Measurements from ENCODE around the gene FAM124A. TPM values are rescaled to one million over a fixed set of nuclear protein-coding genes. Genes with fewer than 3 reads are reported as not detected.
A peak's percentile ranks its signal among the peaks of the same experiment; 100 is the strongest.

The FAM124A gene
- 0.59 and 0.64 TPM in 2 replicates for total RNA-seq

- intact Hi-C loops (cut with micrococcal nuclease), result loop anchor here (5.0 kb wide), 1 partner anchor 580 kb away; the partner anchor contains the start of gene DHRS12
- Mint-ChIP-seq H3K4me3 (ENCODE audit: low read depth) (peak within 1 kb of the TSS; percentile 66), H3K9me3 (no peaks in the 10 kb centered on the region), H3K27me3 (ENCODE audit: low read depth) (peaks cover 49% of the 10 kb centered on the region), H3K36me3 (ENCODE audit: low read depth) (no peaks in the 10 kb centered on the region), H3K27ac (no peak within 1 kb of the TSS), H3K4me1 (ENCODE audit: low read depth) (no peaks in the 10 kb centered on the region)
- peak; percentile 29 for DNase-seq (ENCODE audit: low spot score)
Observed at GRCh38 chr13:51222037-51222685, at the start of gene FAM124A. FAM124A (plus strand) TSS chr13:51222398; CDS start chr13:51222502, 104 bp downstream.

- Mint-ChIP-seq H3K4me1 (ENCODE audit: low read depth) (no peaks in the 10 kb centered on the region), H3K27me3 (ENCODE audit: low read depth) (peaks cover 30% of the 10 kb centered on the region), H3K27ac (no peak overlapping the region), H3K4me3 (ENCODE audit: low read depth) (no peak overlapping the region), H3K9me3 (no peaks in the 10 kb centered on the region), H3K36me3 (ENCODE audit: low read depth) (no peaks in the 10 kb centered on the region)
- no peak for DNase-seq (ENCODE audit: low spot score)
- intact Hi-C loops (cut with micrococcal nuclease), result no loop called here
Observed at GRCh38 chr13:51175021-51175420, 47.2 kb upstream of the FAM124A start.

- H3K27ac Mint-ChIP-seq, result no peak overlapping the region
- no peaks in the 10 kb centered on the region for H3K4me1 Mint-ChIP-seq (ENCODE audit: low read depth)
- H3K4me3 Mint-ChIP-seq (ENCODE audit: low read depth), result no peak overlapping the region
- peaks cover 29% of the 10 kb centered on the region for H3K27me3 Mint-ChIP-seq (ENCODE audit: low read depth)
- H3K9me3 Mint-ChIP-seq, result no peaks in the 10 kb centered on the region
- no peaks in the 10 kb centered on the region for H3K36me3 Mint-ChIP-seq (ENCODE audit: low read depth)
- intact Hi-C loops (cut with micrococcal nuclease), result no loop called here
- no peak for DNase-seq (ENCODE audit: low spot score)
Observed at GRCh38 chr13:51175639-51176038, 46.6 kb upstream of the FAM124A start.

GRCh38 chr13:51177188-51177587, 45.0 kb upstream of the FAM124A start:
- no peak for DNase-seq (ENCODE audit: low spot score)
- Mint-ChIP-seq H3K27ac (no peak overlapping the region), H3K4me3 (ENCODE audit: low read depth) (no peak overlapping the region), H3K4me1 (ENCODE audit: low read depth) (no peaks in the 10 kb centered on the region), H3K9me3 (no peaks in the 10 kb centered on the region), H3K36me3 (ENCODE audit: low read depth) (no peaks in the 10 kb centered on the region), H3K27me3 (ENCODE audit: low read depth) (peaks cover 24% of the 10 kb centered on the region)
- intact Hi-C loops (cut with micrococcal nuclease), result no loop called here

GRCh38 chr13:51178456-51179074, 43.6 kb upstream of the FAM124A start:
- Mint-ChIP-seq H3K27me3 (ENCODE audit: low read depth) (peaks cover 28% of the 10 kb centered on the region), H3K9me3 (no peaks in the 10 kb centered on the region), H3K4me3 (ENCODE audit: low read depth) (no peak overlapping the region), H3K27ac (no peak overlapping the region), H3K4me1 (ENCODE audit: low read depth) (no peaks in the 10 kb centered on the region), H3K36me3 (ENCODE audit: low read depth) (no peaks in the 10 kb centered on the region)
- DNase-seq (ENCODE audit: low spot score), result no peak
- intact Hi-C loops (cut with micrococcal nuclease), result no loop called here

GRCh38 chr13:51179432-51179971, 42.7 kb upstream of the FAM124A start:
- Mint-ChIP-seq H3K27me3 (ENCODE audit: low read depth) (peaks cover 36% of the 10 kb centered on the region), H3K4me1 (ENCODE audit: low read depth) (no peaks in the 10 kb centered on the region), H3K36me3 (ENCODE audit: low read depth) (no peaks in the 10 kb centered on the region), H3K27ac (no peak overlapping the region), H3K4me3 (ENCODE audit: low read depth) (no peak overlapping the region), H3K9me3 (no peaks in the 10 kb centered on the region)
- DNase-seq (ENCODE audit: low spot score), result no peak
- intact Hi-C loops (cut with micrococcal nuclease), result no loop called here

GRCh38 chr13:51180853-51181511, 41.2 kb upstream of the FAM124A start:
- Mint-ChIP-seq H3K4me3 (ENCODE audit: low read depth) (no peak overlapping the region), H3K27ac (no peak overlapping the region), H3K4me1 (ENCODE audit: low read depth) (no peaks in the 10 kb centered on the region), H3K36me3 (ENCODE audit: low read depth) (no peaks in the 10 kb centered on the region), H3K9me3 (no peaks in the 10 kb centered on the region), H3K27me3 (ENCODE audit: low read depth) (peaks cover 35% of the 10 kb centered on the region)
- DNase-seq (ENCODE audit: low spot score), result no peak
- intact Hi-C loops (cut with micrococcal nuclease), result no loop called here

- no peaks in the 10 kb centered on the region for H3K9me3 Mint-ChIP-seq
- H3K4me3 Mint-ChIP-seq (ENCODE audit: low read depth), result no peak overlapping the region
- no peaks in the 10 kb centered on the region for H3K4me1 Mint-ChIP-seq (ENCODE audit: low read depth)
- no peak overlapping the region for H3K27ac Mint-ChIP-seq
- no peak for DNase-seq (ENCODE audit: low spot score)
- intact Hi-C loops (cut with micrococcal nuclease), result no loop called here
- peaks cover 36% of the 10 kb centered on the region for H3K27me3 Mint-ChIP-seq (ENCODE audit: low read depth)
- H3K36me3 Mint-ChIP-seq (ENCODE audit: low read depth), result no peaks in the 10 kb centered on the region
Observed at GRCh38 chr13:51181786-51182383, 40.3 kb upstream of the FAM124A start.

- no peak overlapping the region for H3K4me3 Mint-ChIP-seq (ENCODE audit: low read depth)
- intact Hi-C loops (cut with micrococcal nuclease), result no loop called here
- H3K9me3 Mint-ChIP-seq, result no peaks in the 10 kb centered on the region
- H3K27ac Mint-ChIP-seq, result no peak overlapping the region
- H3K27me3 Mint-ChIP-seq (ENCODE audit: low read depth), result peaks cover 12% of the 10 kb centered on the region
- H3K4me1 Mint-ChIP-seq (ENCODE audit: low read depth), result peaks cover 6% of the 10 kb centered on the region
- H3K36me3 Mint-ChIP-seq (ENCODE audit: low read depth), result no peaks in the 10 kb centered on the region
- DNase-seq (ENCODE audit: low spot score), result no peak
Observed at GRCh38 chr13:51191743-51192142, 30.5 kb upstream of the FAM124A start.

- intact Hi-C loops (cut with micrococcal nuclease), result no loop called here
- no peak for DNase-seq (ENCODE audit: low spot score)
- H3K4me3 Mint-ChIP-seq (ENCODE audit: low read depth), result no peak overlapping the region
- no peaks in the 10 kb centered on the region for H3K9me3 Mint-ChIP-seq
- H3K4me1 Mint-ChIP-seq (ENCODE audit: low read depth), result peaks cover 6% of the 10 kb centered on the region
- no peaks in the 10 kb centered on the region for H3K36me3 Mint-ChIP-seq (ENCODE audit: low read depth)
- H3K27ac Mint-ChIP-seq, result no peak overlapping the region
- peaks cover 9% of the 10 kb centered on the region for H3K27me3 Mint-ChIP-seq (ENCODE audit: low read depth)
Observed at GRCh38 chr13:51192348-51192747, 29.9 kb upstream of the FAM124A start.

GRCh38 chr13:51193387-51193786, 28.8 kb upstream of the FAM124A start:
- H3K4me3 Mint-ChIP-seq (ENCODE audit: low read depth), result no peak overlapping the region
- H3K27ac Mint-ChIP-seq, result no peak overlapping the region
- H3K4me1 Mint-ChIP-seq (ENCODE audit: low read depth), result peaks cover 6% of the 10 kb centered on the region
- no peak for DNase-seq (ENCODE audit: low spot score)
- peaks cover 10% of the 10 kb centered on the region for H3K27me3 Mint-ChIP-seq (ENCODE audit: low read depth)
- intact Hi-C loops (cut with micrococcal nuclease), result no loop called here
- H3K36me3 Mint-ChIP-seq (ENCODE audit: low read depth), result no peaks in the 10 kb centered on the region
- no peaks in the 10 kb centered on the region for H3K9me3 Mint-ChIP-seq

GRCh38 chr13:51194942-51195341, 27.3 kb upstream of the FAM124A start:
- Mint-ChIP-seq H3K27ac (no peak overlapping the region), H3K4me3 (ENCODE audit: low read depth) (no peak overlapping the region), H3K9me3 (peaks cover 6% of the 10 kb centered on the region), H3K36me3 (ENCODE audit: low read depth) (no peaks in the 10 kb centered on the region), H3K27me3 (ENCODE audit: low read depth) (peaks cover 9% of the 10 kb centered on the region), H3K4me1 (ENCODE audit: low read depth) (peaks cover 6% of the 10 kb centered on the region)
- DNase-seq (ENCODE audit: low spot score), result no peak
- intact Hi-C loops (cut with micrococcal nuclease), result no loop called here

Data from activated T-helper 2 cell treated with anti-CD3 and anti-CD28 coated beads, Interferon-gamma antibody, Interleukin-2, Interleukin-4, amounts not matched to agents 10 μg/mL and 5 μg/mL and 100 μg/mL, durations not matched to agents 14 hours and 24 hours and 36 hours (primary cell).